GM10266 (cell line): ENCODE measurements around the gene SERP2.

Source experiments
- DNase-seq: peaks from one replicate; pipeline ENCODE4 v3.0.0; 2012; ENCODE audit errors: extremely low spot score
- CTCF ChIP-seq: IDR thresholded peaks from 2 replicates; pipeline ENCODE4 v1.5.1; 2012; ENCODE audit warnings: mild to moderate bottlenecking, low read depth; ENCODE audit not compliant: control insufficient read depth, insufficient read depth; ENCODE audit errors: missing control alignments

The SERP2 gene

GRCh38 chr13:44411841-44412240 lies 38.2 kb downstream of the SERP2 start:
- no peak for TF ChIP-seq CTCF
- no peak for DNase-seq

GRCh38 chr13:44412346-44412935 lies 38.8 kb downstream of the SERP2 start:
- no peak for DNase-seq
- TF ChIP-seq CTCF = no peak

- TF ChIP-seq CTCF = no peak
- no peak for DNase-seq
These were observed 39.5 kb downstream of the SERP2 start for GRCh38 chr13:44413095-44413494.

GRCh38 chr13:44414716-44415115 lies 41.1 kb downstream of the SERP2 start:
- DNase-seq = no peak

GRCh38 chr13:44415815-44416214 lies 42.2 kb downstream of the SERP2 start:
- TF ChIP-seq CTCF = no peak
- DNase-seq = no peak

More at GRCh38 chr13:44414716-44415115, 41.1 kb downstream of the SERP2 start:
- TF ChIP-seq CTCF = no peak

- no peak for DNase-seq
- no peak for TF ChIP-seq CTCF
These were observed 42.7 kb downstream of the SERP2 start for GRCh38 chr13:44416301-44416700.

GRCh38 chr13:44416744-44417143 lies 43.1 kb downstream of the SERP2 start:
- no peak for TF ChIP-seq CTCF
- DNase-seq = no peak
